Peyer's patch (tissue), 4 donors: Measurements from ENCODE around the gene EPHA6.

Experiments
- POLR2A ChIP-seq, 2 donors: fragments of 450-650 bp; IDR thresholded peaks; one replicate each; pipeline ENCODE4 v1.5.1; 2017; ENCODE audit warnings: antibody characterized with exemption in 2 of 2, mild to moderate bottlenecking in 2 of 2, moderate library complexity in 2 of 2
- TF ChIP-seq, protein P1 (sequence below), 6 experiments: fragments of 450-650 bp in 4 of 6; fragments of 200-600 bp in 2 of 6; sonication (generic) in 1 of 6; IDR thresholded peaks; one replicate each; pipeline ENCODE4 v1.5.1; 2017 to 2019; ENCODE audit warnings: antibody characterized with exemption in 6 of 6, mild to moderate bottlenecking in 3 of 6, moderate library complexity in 1 of 6

DNA sequence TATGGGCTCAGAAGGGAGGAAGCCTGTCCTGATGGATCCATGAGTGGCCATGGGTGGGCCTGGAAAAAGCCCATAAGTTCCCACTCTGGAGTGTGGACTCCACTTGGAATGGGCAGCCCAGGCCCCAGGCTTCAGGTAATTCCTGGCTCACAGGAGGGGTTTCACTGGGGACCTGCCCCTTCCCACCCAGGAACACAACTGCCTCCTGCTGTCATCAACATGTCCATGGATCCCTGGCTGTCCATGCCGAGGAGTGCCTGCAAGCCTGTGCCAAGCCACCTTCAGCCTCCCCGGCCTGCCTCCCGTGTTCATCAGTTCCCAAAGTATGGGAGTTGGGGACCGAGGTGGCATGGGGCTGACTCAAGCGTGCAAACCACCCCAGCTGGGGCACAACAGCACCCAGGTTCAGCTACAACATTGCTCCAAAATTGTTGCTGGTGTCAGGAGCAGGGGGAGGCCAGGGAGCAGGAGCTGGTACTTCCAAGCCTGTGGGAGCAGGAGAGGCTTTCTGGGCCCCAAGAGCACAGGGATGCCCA lies 479.3 kb downstream of the EPHA6 start:
- TF ChIP-seq, protein P1, sequence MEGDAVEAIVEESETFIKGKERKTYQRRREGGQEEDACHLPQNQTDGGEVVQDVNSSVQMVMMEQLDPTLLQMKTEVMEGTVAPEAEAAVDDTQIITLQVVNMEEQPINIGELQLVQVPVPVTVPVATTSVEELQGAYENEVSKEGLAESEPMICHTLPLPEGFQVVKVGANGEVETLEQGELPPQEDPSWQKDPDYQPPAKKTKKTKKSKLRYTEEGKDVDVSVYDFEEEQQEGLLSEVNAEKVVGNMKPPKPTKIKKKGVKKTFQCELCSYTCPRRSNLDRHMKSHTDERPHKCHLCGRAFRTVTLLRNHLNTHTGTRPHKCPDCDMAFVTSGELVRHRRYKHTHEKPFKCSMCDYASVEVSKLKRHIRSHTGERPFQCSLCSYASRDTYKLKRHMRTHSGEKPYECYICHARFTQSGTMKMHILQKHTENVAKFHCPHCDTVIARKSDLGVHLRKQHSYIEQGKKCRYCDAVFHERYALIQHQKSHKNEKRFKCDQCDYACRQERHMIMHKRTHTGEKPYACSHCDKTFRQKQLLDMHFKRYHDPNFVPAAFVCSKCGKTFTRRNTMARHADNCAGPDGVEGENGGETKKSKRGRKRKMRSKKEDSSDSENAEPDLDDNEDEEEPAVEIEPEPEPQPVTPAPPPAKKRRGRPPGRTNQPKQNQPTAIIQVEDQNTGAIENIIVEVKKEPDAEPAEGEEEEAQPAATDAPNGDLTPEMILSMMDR (IDR thresholded peaks at IDR 0.05) = no peak
- TF ChIP-seq POLR2A (IDR thresholded peaks at IDR 0.05) = no peak
